HepG2 (cell line): Measurements from ENCODE around the gene FAM53B. TPM values are rescaled to one million over a fixed set of nuclear protein-coding genes. Genes with fewer than 3 reads are reported as not detected.

ENCODE experiments used
- ARID5B ChIP-seq: IDR thresholded peaks from 2 replicates; pipeline ENCODE4 v1.4.0; 2020; ENCODE audit warnings: mild to moderate bottlenecking, missing genetic modification reagents
- ATF1 ChIP-seq: IDR thresholded peaks from 2 replicates; pipeline ENCODE4 v1.6.1; 2016; ENCODE audit warnings: mild to moderate bottlenecking, control low read depth
- CCDC6 ChIP-seq: sonication (generic); formaldehyde crosslinking; IDR thresholded peaks from 2 replicates; pipeline ENCODE4 v1.8.1; 2022; ENCODE audit warnings: mild to moderate bottlenecking, missing genetic modification reagents, moderate library complexity
- GLI4 ChIP-seq: sonication (generic); formaldehyde crosslinking; IDR thresholded peaks from 2 replicates; pipeline ENCODE4 v1.5.1; 2020; ENCODE audit warnings: missing genetic modification reagents, mild to moderate bottlenecking, moderate library complexity, borderline replicate concordance
- JARID2 ChIP-seq: sonication (generic); formaldehyde crosslinking; IDR thresholded peaks from 2 replicates; pipeline ENCODE4 v1.8.1; 2023; ENCODE audit warnings: missing genetic modification reagents, inconsistent platforms; ENCODE audit not compliant: insufficient replicate concordance
- NCOA1 ChIP-seq: sonication (generic); formaldehyde crosslinking; IDR thresholded peaks from 2 replicates; pipeline ENCODE4 v1.9.0; 2021; ENCODE audit warnings: missing genetic modification reagents
- PTBP1 ChIP-seq: fragments of 200-400 bp; formaldehyde crosslinking; IDR thresholded peaks from 2 replicates; pipeline ENCODE4 v1.6.1; 2018; ENCODE audit warnings: low read length, low read depth; ENCODE audit not compliant: poor library complexity, severe bottlenecking
- RBM22 ChIP-seq: fragments of 200-400 bp; formaldehyde crosslinking; optimal IDR thresholded peaks from 2 replicates; pipeline ENCODE3; 2017; ENCODE audit warnings: mild to moderate bottlenecking, low read length, moderate library complexity
- REPIN1 ChIP-seq: sonication (generic); formaldehyde crosslinking; IDR thresholded peaks from 2 replicates; pipeline ENCODE4 v1.8.0; 2022; ENCODE audit warnings: missing genetic modification reagents, low read depth, mild to moderate bottlenecking, borderline replicate concordance
- SIN3A ChIP-seq: IDR thresholded peaks from 2 replicates; pipeline ENCODE4 v1.6.1; 2011; ENCODE audit warnings: low read depth, mild to moderate bottlenecking, control low read depth, low read length, borderline replicate concordance
- SP5 ChIP-seq: IDR thresholded peaks from 2 replicates; pipeline ENCODE4 v1.6.1; 2016; ENCODE audit warnings: low read depth, borderline replicate concordance
- TFDP1 ChIP-seq: IDR thresholded peaks from 2 replicates; pipeline ENCODE4 v1.6.1; 2016; ENCODE audit warnings: missing compliant biosample characterization, missing genetic modification reagents, borderline replicate concordance
- THRA ChIP-seq: sonication (generic); formaldehyde crosslinking; IDR thresholded peaks from 2 replicates; pipeline ENCODE4 v1.4.0; 2020; ENCODE audit warnings: missing genetic modification reagents, borderline replicate concordance
- ZFX ChIP-seq: sonication (generic); formaldehyde crosslinking; IDR thresholded peaks from 2 replicates; pipeline ENCODE4 v1.4.0; 2020; ENCODE audit warnings: mild to moderate bottlenecking, low read depth, missing genetic modification reagents, moderate library complexity
- ZMYM3 ChIP-seq: sonication (generic); formaldehyde crosslinking; IDR thresholded peaks from 2 replicates; pipeline ENCODE4 v1.5.1; 2020; ENCODE audit warnings: mild to moderate bottlenecking, missing genetic modification reagents
- ZMYM4 ChIP-seq: sonication (generic); formaldehyde crosslinking; IDR thresholded peaks from 2 replicates; pipeline ENCODE4 v1.8.1; 2023; ENCODE audit warnings: mild to moderate bottlenecking, missing genetic modification reagents
- ZNF180 ChIP-seq: sonication (generic); formaldehyde crosslinking; IDR thresholded peaks from 2 replicates; pipeline ENCODE4 v1.4.0; 2020; ENCODE audit warnings: low read depth, missing genetic modification reagents, borderline replicate concordance
- ZNF292 ChIP-seq: sonication (generic); formaldehyde crosslinking; IDR thresholded peaks from 2 replicates; pipeline ENCODE4 v1.8.1; 2022; ENCODE audit warnings: mild to moderate bottlenecking, low read depth, missing genetic modification reagents, borderline replicate concordance
- ZNF34 ChIP-seq: sonication (generic); formaldehyde crosslinking; IDR thresholded peaks from 2 replicates; pipeline ENCODE4 v1.4.0; 2020; ENCODE audit warnings: mild to moderate bottlenecking, missing genetic modification reagents, borderline replicate concordance
- ZNF552 ChIP-seq: sonication (generic); formaldehyde crosslinking; IDR thresholded peaks from 2 replicates; pipeline ENCODE4 v1.9.0; 2022; ENCODE audit warnings: missing genetic modification reagents, mild to moderate bottlenecking, borderline replicate concordance
- ZNF558 ChIP-seq: sonication (generic); formaldehyde crosslinking; IDR thresholded peaks from 2 replicates; pipeline ENCODE4 v1.9.0; 2022; ENCODE audit warnings: mild to moderate bottlenecking, missing genetic modification reagents, borderline replicate concordance
- ZNF563 ChIP-seq: sonication (generic); formaldehyde crosslinking; IDR thresholded peaks from 2 replicates; pipeline ENCODE4 v1.8.0; 2022; ENCODE audit warnings: mild to moderate bottlenecking, moderate library complexity, missing genetic modification reagents
- ZNF772 ChIP-seq: sonication (generic); formaldehyde crosslinking; IDR thresholded peaks from 2 replicates; pipeline ENCODE4 v1.5.0; 2020; ENCODE audit warnings: mild to moderate bottlenecking, missing genetic modification reagents
- ZNF83 ChIP-seq: sonication (generic); formaldehyde crosslinking; IDR thresholded peaks from 2 replicates; pipeline ENCODE4 v1.4.0; 2020; ENCODE audit warnings: missing genetic modification reagents, mild to moderate bottlenecking, borderline replicate concordance
- polyA plus RNA-seq, 8 experiments: library from polyadenylated mRNA; depleted of rRNA in 3 of 8; stranded (reverse) in 7 of 8; unstranded in 1 of 8; fragments of >200 nt; fragmentation: Illumina TruSeq in 4 of 8; extraction: Trizol in 4 of 8; gene quantifications; 2 replicates each; pipeline versions ENCODE4 v1.2.1 to v1.2.3, GENCODE V29; 2011 to 2016; ENCODE audit warnings: low read depth in 4 of 8, missing spikeins in 1 of 8, mixed read lengths in 1 of 8; ENCODE audit not compliant: insufficient read depth in 1 of 8
- total RNA-seq, 5 experiments: library from RNA; depleted of rRNA; stranded (reverse); fragments of >200 nt; fragmentation: Illumina TruSeq; extraction: Trizol; gene quantifications; 2 replicates each; pipeline ENCODE4 v1.2.3, GENCODE V29; 2016; ENCODE audit warnings: low read depth in 1 of 5

The FAM53B gene
- total and polyA plus RNA-seq, 2 of the 13 experiments (the other 11 are each of a cell fraction or from before 2014, with no cell fraction given) = 6.4 to 19.3 TPM

GRCh38 chr10:124741281-124741921 is 2.8 kb downstream of the FAM53B start (continued):
- TF ChIP-seq THRA (CRISPR knock-in tag) (no peak), TFDP1 (CRISPR knock-in tag) (peak; percentile 14; the same call in 1 of the 2 replicates), CCDC6 (no peak), REPIN1 (CRISPR knock-in tag) (peak; percentile 29; the same call in 1 of the 2 replicates), ZMYM4 (peak; percentile 38; the same call in 1 of the 2 replicates), ZFX (CRISPR knock-in tag) (peak; percentile 32; the same call in 1 of the 2 replicates), GLI4 (CRISPR knock-in tag) (no peak), ZNF83 (CRISPR knock-in tag) (no peak), ATF1 (CRISPR knock-in tag) (no peak), RBM22 (no peak), ARID5B (no peak), SIN3A (0 out of 2 replicates have a peak, but pooled peaks have one; percentile 26), ZNF552 (CRISPR knock-in tag) (no peak), JARID2 (no peak), ZMYM3 (no peak), ZNF180 (no peak), ZNF34 (CRISPR knock-in tag) (no peak), ZNF772 (CRISPR knock-in tag) (no peak), SP5 (CRISPR knock-in tag) (peak; percentile 19; the same call in 1 of the 2 replicates), ZNF563 (CRISPR knock-in tag) (no peak), PTBP1 (no peak), ZNF558 (CRISPR knock-in tag) (no peak), NCOA1 (CRISPR knock-in tag) (no peak), ZNF292 (CRISPR knock-in tag) (no peak)
